Endothelial cell (in vitro differentiated cells): Measurements from ENCODE around the gene PACS1. TPM values are rescaled to one million over a fixed set of nuclear protein-coding genes. Genes with fewer than 3 reads are reported as not detected.
A peak's percentile ranks its signal among the peaks of the same experiment; 100 is the strongest.

Experiments used
- DNase-seq: peaks from one replicate; pipeline ENCODE4 v3.0.0; 2021; ENCODE audit warnings: low spot score
- H3K27ac Mint-ChIP-seq: one replicate; pipeline ENCODE4 v1.8.0; 2021; ENCODE audit warnings: mixed read lengths, inconsistent platforms; ENCODE audit not compliant: unreplicated experiment
- H3K27me3 Mint-ChIP-seq: one replicate; pipeline ENCODE4 v1.8.0; 2021; ENCODE audit warnings: mild to moderate bottlenecking, moderate library complexity, mixed read lengths, inconsistent platforms; ENCODE audit not compliant: unreplicated experiment
- H3K36me3 Mint-ChIP-seq: one replicate; pipeline ENCODE4 v1.8.0; 2021; ENCODE audit warnings: mild to moderate bottlenecking, low read depth, mixed read lengths, inconsistent platforms; ENCODE audit not compliant: unreplicated experiment
- H3K4me1 Mint-ChIP-seq: one replicate; pipeline ENCODE4 v1.8.0; 2021; ENCODE audit warnings: mild to moderate bottlenecking, mixed read lengths, inconsistent platforms; ENCODE audit not compliant: unreplicated experiment
- H3K4me3 Mint-ChIP-seq: one replicate; pipeline ENCODE4 v1.8.0; 2021; ENCODE audit warnings: mild to moderate bottlenecking, mixed read lengths, inconsistent platforms; ENCODE audit not compliant: unreplicated experiment
- H3K9me3 Mint-ChIP-seq: one replicate; pipeline ENCODE4 v1.8.0; 2021; ENCODE audit warnings: mixed read lengths, inconsistent platforms; ENCODE audit not compliant: unreplicated experiment
- CTCF ChIP-seq: fragments of 200-600 bp; sonication (generic); IDR thresholded peaks from one replicate; pipeline ENCODE4 v1.5.0; 2021; ENCODE audit warnings: antibody characterized with exemption; ENCODE audit not compliant: unreplicated experiment
- total RNA-seq: library from RNA; stranded (reverse); fragmentation: NEBNext Ultra II Directional; extraction: Animal tissue kit (Norgen Biotek cat#: 25700); gene quantifications from one replicate; pipeline ENCODE4 v1.2.1, GENCODE V29; 2021; ENCODE audit not compliant: unreplicated experiment

Gene PACS1
- total RNA-seq, 1 donor from 2014 or later, result 114 TPM

GRCh38 chr11:66221726-66222236 lies 151.7 kb downstream of the PACS1 start:
- no peak for TF ChIP-seq CTCF
- peaks cover 5% of the 10 kb centered on the region for H3K27me3 Mint-ChIP-seq
- no peaks in the 10 kb centered on the region for H3K9me3 Mint-ChIP-seq
- no peaks in the 10 kb centered on the region for H3K4me1 Mint-ChIP-seq
- H3K4me3 Mint-ChIP-seq, result peak overlapping the region; percentile 62
- H3K36me3 Mint-ChIP-seq, result peaks cover 53% of the 10 kb centered on the region
- peak overlapping the region; percentile 16 for H3K27ac Mint-ChIP-seq
- DNase-seq, result no peak

- peak overlapping the region; percentile 14 for H3K4me3 Mint-ChIP-seq
- TF ChIP-seq CTCF, result peak; percentile 99
- H3K27me3 Mint-ChIP-seq, result peaks cover 5% of the 10 kb centered on the region
- H3K27ac Mint-ChIP-seq, result peak overlapping the region; percentile 16
- no peaks in the 10 kb centered on the region for H3K9me3 Mint-ChIP-seq
- H3K36me3 Mint-ChIP-seq, result peaks cover 47% of the 10 kb centered on the region
- peak; percentile 86 for DNase-seq
- no peaks in the 10 kb centered on the region for H3K4me1 Mint-ChIP-seq
These were observed 152.5 kb downstream of the PACS1 start for GRCh38 chr11:66222358-66223149.

GRCh38 chr11:66224226-66224855 lies 154.3 kb downstream of the PACS1 start:
- Mint-ChIP-seq H3K27ac (no peak overlapping the region), H3K27me3 (no peaks in the 10 kb centered on the region), H3K9me3 (no peaks in the 10 kb centered on the region), H3K4me1 (no peaks in the 10 kb centered on the region), H3K4me3 (no peak overlapping the region), H3K36me3 (peaks cover 47% of the 10 kb centered on the region)
- no peak for TF ChIP-seq CTCF
- DNase-seq, result no peak

- Mint-ChIP-seq H3K27ac (no peak overlapping the region), H3K9me3 (no peaks in the 10 kb centered on the region), H3K36me3 (peaks cover 47% of the 10 kb centered on the region), H3K4me1 (no peaks in the 10 kb centered on the region), H3K27me3 (no peaks in the 10 kb centered on the region), H3K4me3 (no peak overlapping the region)
- DNase-seq, result no peak
- TF ChIP-seq CTCF, result no peak
These were observed 155.0 kb downstream of the PACS1 start for GRCh38 chr11:66225066-66225465.

- TF ChIP-seq CTCF, result no peak
- Mint-ChIP-seq H3K4me1 (no peaks in the 10 kb centered on the region), H3K4me3 (no peak overlapping the region), H3K36me3 (peaks cover 41% of the 10 kb centered on the region), H3K27me3 (no peaks in the 10 kb centered on the region), H3K27ac (no peak overlapping the region), H3K9me3 (no peaks in the 10 kb centered on the region)
- DNase-seq, result no peak
These were observed 156.0 kb downstream of the PACS1 start for GRCh38 chr11:66226101-66226500.
